Immature natural killer cell (primary cell): Measurements from ENCODE around the gene PRSS2. TPM values are rescaled to one million over a fixed set of nuclear protein-coding genes. Genes with fewer than 3 reads are reported as not detected.
"Not testable (repeated sequence)": the region's sequence is repeated elsewhere in the genome, so short reads cannot be mapped to it uniquely, and the experiment has no call there.

Source experiments
- DNase-seq, 3 donors: peaks; one replicate each; pipeline ENCODE4 v3.0.0; 2022; ENCODE audit warnings: mixed read lengths in 1 of 3
- H3K27ac Mint-ChIP-seq, 6 donors: one replicate each; pipeline ENCODE4 v1.8.0; 2020; ENCODE audit warnings: mixed read lengths in 6 of 6, mild to moderate bottlenecking in 5 of 6, inconsistent platforms in 4 of 6, moderate library complexity in 3 of 6
- H3K27me3 Mint-ChIP-seq, 3 donors: one replicate each; pipeline ENCODE4 v1.8.0; 2020 to 2021; ENCODE audit warnings: low read depth in 3 of 3, mild to moderate bottlenecking in 3 of 3, mixed read lengths in 3 of 3, moderate library complexity in 3 of 3, inconsistent platforms in 1 of 3
- H3K36me3 Mint-ChIP-seq, 3 donors: one replicate each; pipeline ENCODE4 v1.8.0; 2020; ENCODE audit warnings: mixed read lengths in 3 of 3, inconsistent platforms in 2 of 3, mild to moderate bottlenecking in 2 of 3
- H3K4me1 Mint-ChIP-seq, 2 donors: one replicate each; pipeline ENCODE4 v1.8.0; 2020; ENCODE audit warnings: inconsistent platforms in 2 of 2, mild to moderate bottlenecking in 2 of 2, mixed read lengths in 2 of 2, moderate library complexity in 1 of 2
- H3K4me3 Mint-ChIP-seq, 5 donors: one replicate each; pipeline ENCODE4 v1.8.0; 2020; ENCODE audit warnings: mild to moderate bottlenecking in 5 of 5, mixed read lengths in 5 of 5, inconsistent platforms in 3 of 5, moderate library complexity in 3 of 5
- H3K9me3 Mint-ChIP-seq, 6 donors: one replicate each; pipeline ENCODE4 v1.8.0; 2020; ENCODE audit warnings: mild to moderate bottlenecking in 6 of 6, mixed read lengths in 6 of 6, inconsistent platforms in 4 of 6, moderate library complexity in 3 of 6
- polyA plus RNA-seq, 3 donors: library from polyadenylated mRNA; unstranded; fragments of 300-500 nt; fragmentation: Illumina TruSeq; gene quantifications; one replicate each; pipeline ENCODE4 v1.2.3, GENCODE V29; 2021

PRSS2 gene
- polyA plus RNA-seq, 3 donors from 2014 or later: not detected

DNA sequence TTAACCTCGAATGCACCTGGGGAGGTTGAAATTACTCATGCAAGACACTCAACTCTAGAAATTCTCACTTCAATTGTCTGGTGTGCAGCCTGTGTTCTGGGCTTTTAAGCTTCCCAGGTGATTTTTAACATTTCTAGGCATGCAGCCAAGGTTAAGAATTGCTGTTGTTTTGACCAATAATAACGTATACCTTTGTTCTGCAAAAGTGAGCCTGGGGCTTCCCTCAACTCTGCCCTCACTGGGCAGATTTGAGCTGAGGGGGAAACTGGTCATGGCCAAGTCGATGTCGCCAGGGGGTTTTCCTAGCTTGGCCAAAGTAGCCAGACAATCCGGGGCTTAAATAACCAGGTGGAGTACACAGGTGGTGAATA, 568 bp downstream of the PRSS2 start:
- DNase-seq: no peak
- H3K4me1 Mint-ChIP-seq: peaks cover 14 to 48% of the 10 kb centered on the region in 2 donors
- peaks cover 0 to 16% (median 15%) of the 10 kb centered on the region in 3 donors for H3K36me3 Mint-ChIP-seq
- no peak overlapping the region for H3K27ac Mint-ChIP-seq
- no peaks in the 10 kb centered on the region for H3K9me3 Mint-ChIP-seq
- no peak overlapping the region for H3K4me3 Mint-ChIP-seq
- H3K27me3 Mint-ChIP-seq: peaks cover 0 to 6% (median 2%) of the 10 kb centered on the region in 3 donors

DNA sequence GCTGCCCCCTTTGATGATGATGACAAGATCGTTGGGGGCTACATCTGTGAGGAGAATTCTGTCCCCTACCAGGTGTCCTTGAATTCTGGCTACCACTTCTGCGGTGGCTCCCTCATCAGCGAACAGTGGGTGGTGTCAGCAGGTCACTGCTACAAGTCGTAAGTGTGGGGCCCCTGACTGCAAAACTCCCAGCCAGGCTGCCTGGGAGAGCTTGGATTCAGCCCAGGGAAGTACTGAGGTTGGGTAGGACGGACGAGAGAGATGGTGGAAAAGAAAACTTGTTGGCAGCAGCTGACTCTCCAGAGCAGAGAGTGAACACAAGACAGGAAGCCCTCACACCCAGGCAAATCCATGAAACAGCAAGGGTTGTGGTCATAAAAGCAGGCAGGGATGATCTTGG, 1.3 kb downstream of the PRSS2 start:
- no peak overlapping the region for H3K4me3 Mint-ChIP-seq

DNA sequence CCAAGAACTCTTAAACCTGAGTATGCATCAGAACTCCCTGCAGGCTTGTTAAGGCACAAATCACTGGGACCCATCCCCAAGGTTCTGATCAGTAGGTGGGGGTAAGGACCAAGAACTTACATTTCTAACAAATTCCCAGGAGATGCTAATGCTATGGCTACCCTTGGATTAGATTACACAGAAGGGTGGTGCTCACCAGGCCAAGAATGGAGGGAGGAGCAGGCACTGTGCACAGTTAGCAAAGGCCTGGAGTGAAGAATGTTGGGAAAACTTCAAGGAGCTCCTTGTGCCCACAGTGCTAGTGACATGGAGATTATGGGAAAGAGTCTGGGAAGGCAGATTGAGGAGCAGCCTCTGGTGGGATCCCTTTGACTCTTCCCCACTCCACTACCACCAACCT, 1.9 kb downstream of the PRSS2 start:
- Mint-ChIP-seq H3K27me3 (peaks cover 0 to 6% (median 2%) of the 10 kb centered on the region in 3 donors), H3K27ac (no peak overlapping the region), H3K9me3 (no peaks in the 10 kb centered on the region), H3K36me3 (peaks cover 0 to 19% (median 13%) of the 10 kb centered on the region in 3 donors), H3K4me1 (peaks cover 20 to 59% of the 10 kb centered on the region in 2 donors), H3K4me3 (no peak overlapping the region)
- no peak for DNase-seq

More for the DNA sequence above, 1.3 kb downstream of the PRSS2 start:
- no peak for DNase-seq
- Mint-ChIP-seq H3K36me3 (peaks cover 0 to 17% (median 13%) of the 10 kb centered on the region in 3 donors), H3K9me3 (no peaks in the 10 kb centered on the region), H3K27ac (peak overlapping the region in 1 of 6 donors; percentile 53), H3K4me1 (peaks cover 17 to 53% of the 10 kb centered on the region in 2 donors), H3K27me3 (peaks cover 0 to 6% (median 2%) of the 10 kb centered on the region in 3 donors)

DNA sequence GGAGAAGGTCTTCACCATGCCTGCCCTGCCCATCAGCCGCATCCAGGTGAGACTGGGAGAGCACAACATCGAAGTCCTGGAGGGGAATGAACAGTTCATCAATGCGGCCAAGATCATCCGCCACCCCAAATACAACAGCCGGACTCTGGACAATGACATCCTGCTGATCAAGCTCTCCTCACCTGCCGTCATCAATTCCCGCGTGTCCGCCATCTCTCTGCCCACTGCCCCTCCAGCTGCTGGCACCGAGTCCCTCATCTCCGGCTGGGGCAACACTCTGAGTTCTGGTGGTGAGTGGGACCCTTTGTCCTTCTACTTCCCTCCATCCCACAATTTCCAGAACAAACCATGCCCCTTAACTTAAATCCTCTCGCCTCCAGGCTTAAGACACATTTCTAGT, 2.5 kb downstream of the PRSS2 start:
- peak overlapping the region in 3 of 6 donors; percentile 23 to 80 (median 36) for H3K27ac Mint-ChIP-seq
- no peak overlapping the region for H3K4me3 Mint-ChIP-seq
- peaks cover 0 to 6% (median 2%) of the 10 kb centered on the region in 3 donors for H3K27me3 Mint-ChIP-seq
- no peaks in the 10 kb centered on the region for H3K9me3 Mint-ChIP-seq
- H3K36me3 Mint-ChIP-seq: peaks cover 0 to 21% (median 15%) of the 10 kb centered on the region in 3 donors
- no peak for DNase-seq
- H3K4me1 Mint-ChIP-seq: peaks cover 26 to 65% of the 10 kb centered on the region in 2 donors

DNA sequence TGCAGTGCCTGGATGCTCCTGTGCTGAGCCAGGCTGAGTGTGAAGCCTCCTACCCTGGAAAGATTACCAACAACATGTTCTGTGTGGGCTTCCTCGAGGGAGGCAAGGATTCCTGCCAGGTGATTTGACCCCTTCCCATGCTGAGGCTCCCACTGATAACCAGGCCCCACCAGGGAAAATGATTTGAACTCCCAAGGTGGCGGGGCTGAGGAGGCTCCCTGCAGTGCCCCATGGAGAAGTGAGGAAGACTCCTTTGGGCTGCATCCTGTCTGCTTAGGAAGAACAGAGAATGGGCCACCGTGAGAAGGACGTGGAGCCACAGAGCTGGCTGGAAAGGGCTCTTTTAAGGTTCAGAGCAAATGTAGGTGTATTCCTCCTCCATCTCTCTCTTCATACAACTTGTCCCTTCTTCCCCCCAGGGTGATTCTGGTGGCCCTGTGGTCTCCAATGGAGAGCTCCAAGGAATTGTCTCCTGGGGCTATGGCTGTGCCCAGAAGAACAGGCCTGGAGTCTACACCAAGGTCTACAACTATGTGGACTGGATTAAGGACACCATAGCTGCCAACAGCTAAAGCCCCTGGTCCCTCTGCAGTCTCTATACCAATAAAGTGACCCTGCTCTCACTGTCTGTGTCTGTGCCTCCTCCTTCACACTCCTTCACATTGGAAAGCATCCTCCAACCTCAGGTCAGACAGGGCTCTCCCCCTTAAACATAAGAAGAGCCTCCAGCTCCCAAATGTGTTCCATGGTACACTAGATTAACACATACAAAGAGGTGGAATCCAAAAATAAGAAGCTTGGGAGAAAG, 3.4 kb downstream of the PRSS2 start:
- Mint-ChIP-seq H3K27ac (peak overlapping the region in 5 of 6 donors; percentile 52 to 80 (median 53)), H3K36me3 (peaks cover 0 to 22% (median 19%) of the 10 kb centered on the region in 3 donors), H3K27me3 (peaks cover 0 to 6% (median 2%) of the 10 kb centered on the region in 3 donors), H3K4me1 (peaks cover 27 to 69% of the 10 kb centered on the region in 2 donors), H3K9me3 (no peaks in the 10 kb centered on the region), H3K4me3 (no peak overlapping the region)
- DNase-seq: no peak

DNA sequence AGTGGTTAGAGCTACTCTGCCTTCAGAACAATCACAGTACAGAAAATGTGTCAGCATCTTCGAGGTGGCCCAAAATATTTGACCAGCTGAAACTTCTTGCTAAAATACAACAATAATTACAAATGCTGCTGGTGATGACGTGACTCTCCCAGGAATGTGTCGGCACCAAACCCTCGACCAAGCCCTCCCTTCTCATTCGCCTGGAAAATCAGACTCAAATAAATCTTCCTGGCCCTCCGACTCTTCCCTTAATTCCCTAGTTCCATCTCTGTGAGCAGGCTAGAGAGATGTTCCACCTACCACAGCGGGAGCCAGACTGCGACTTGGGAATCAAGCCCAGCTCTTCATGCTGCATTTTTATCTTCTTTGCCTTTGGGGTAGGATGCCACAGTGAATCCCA, 4.1 kb downstream of the PRSS2 start:
- Mint-ChIP-seq H3K4me1 (peaks cover 28 to 68% of the 10 kb centered on the region in 2 donors), H3K27ac (peak overlapping the region in 3 of 6 donors; percentile 4 to 69 (median 16)), H3K9me3 (no peaks in the 10 kb centered on the region), H3K36me3 (peaks cover 0 to 19% (median 19%) of the 10 kb centered on the region in 3 donors), H3K4me3 (no peak overlapping the region), H3K27me3 (peaks cover 0 to 5% (median 0%) of the 10 kb centered on the region in 3 donors)
- DNase-seq: no peak

DNA sequence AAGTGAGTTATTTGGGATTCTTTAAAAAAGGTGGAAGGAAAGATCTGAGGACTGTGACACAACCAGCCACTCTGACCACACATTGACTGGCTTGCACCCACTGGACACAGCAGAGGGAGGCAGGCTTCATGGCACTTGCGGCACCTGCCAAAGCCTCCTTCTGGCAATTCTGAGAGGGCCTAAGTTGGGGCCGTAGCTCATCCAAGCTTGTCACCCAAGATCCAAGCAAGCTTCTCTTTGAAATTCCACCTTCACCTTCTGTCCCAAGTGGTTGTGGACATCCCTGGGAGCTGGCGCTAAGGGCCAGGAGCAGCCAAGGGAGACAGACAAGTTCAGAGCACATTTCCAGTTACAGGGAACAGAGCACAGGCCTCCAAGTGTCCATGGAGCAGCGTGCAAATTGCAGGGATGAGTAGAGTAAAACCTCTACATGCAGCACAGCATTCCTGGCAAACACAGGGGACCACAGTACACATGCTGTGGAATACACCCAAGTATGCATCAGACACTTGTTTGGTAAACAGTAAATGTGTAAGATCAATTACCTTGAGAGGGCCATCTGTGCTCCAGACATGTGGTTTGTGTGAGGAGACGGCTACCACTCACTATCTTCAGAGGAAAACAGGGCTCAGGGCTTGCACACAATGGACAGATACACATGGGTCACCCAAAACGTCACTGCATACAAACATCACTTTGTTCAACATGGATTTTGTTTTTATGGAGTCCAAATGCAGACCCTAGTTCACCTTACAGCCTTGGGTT, 4.8 kb downstream of the PRSS2 start:
- H3K27me3 Mint-ChIP-seq, H3K9me3 Mint-ChIP-seq, DNase-seq, H3K4me3 Mint-ChIP-seq: not testable (repeated sequence)
- peaks cover 31 to 67% of the 10 kb centered on the region in 2 donors for H3K4me1 Mint-ChIP-seq
- H3K27ac Mint-ChIP-seq: peak overlapping the region in 3 of 6 donors; percentile 8 to 82 (median 9)
- peaks cover 0 to 19% (median 19%) of the 10 kb centered on the region in 3 donors for H3K36me3 Mint-ChIP-seq

DNA sequence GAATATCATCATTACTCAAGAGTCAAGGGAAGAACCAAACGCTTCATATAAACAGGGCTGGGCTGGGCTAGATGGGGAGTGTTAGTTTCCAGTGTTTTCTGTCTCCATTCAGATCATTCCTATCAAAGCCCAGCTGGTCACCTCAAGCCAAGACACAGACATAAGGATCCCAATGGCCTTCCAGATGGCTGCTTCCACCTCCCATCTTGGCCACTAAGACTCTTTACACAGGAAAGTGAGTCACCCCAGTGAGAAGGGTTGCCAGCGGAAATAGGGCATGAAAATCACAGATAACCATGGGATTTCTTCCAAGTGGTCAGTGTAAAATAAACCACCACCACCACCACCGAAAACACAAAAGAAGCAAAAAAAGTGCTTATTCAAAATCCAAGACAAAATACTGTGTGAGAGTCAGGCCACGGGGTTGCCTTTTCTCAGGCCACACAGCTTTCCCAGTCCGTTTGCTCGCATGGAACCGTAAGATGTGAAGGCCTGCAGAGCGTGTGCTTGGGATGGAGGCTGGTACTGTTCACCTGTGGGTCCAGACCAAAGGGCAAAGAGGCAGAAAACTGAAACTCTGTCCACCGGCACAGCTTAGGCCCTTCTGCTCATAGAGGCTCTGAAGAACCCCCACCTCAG, 5.6 kb downstream of the PRSS2 start:
- Mint-ChIP-seq H3K9me3 (no peaks in the 10 kb centered on the region), H3K36me3 (peaks cover 0 to 19% (median 19%) of the 10 kb centered on the region in 3 donors), H3K4me3 (peak overlapping the region in 3 of 5 donors; percentile 0 to 11 (median 1)), H3K4me1 (peaks cover 29 to 64% of the 10 kb centered on the region in 2 donors), H3K27ac (peak overlapping the region in 5 of 6 donors; percentile 8 to 82 (median 25)), H3K27me3 (peaks cover 0 to 5% (median 0%) of the 10 kb centered on the region in 3 donors)
- DNase-seq: peak in 1 of 3 donors; percentile 13

DNA sequence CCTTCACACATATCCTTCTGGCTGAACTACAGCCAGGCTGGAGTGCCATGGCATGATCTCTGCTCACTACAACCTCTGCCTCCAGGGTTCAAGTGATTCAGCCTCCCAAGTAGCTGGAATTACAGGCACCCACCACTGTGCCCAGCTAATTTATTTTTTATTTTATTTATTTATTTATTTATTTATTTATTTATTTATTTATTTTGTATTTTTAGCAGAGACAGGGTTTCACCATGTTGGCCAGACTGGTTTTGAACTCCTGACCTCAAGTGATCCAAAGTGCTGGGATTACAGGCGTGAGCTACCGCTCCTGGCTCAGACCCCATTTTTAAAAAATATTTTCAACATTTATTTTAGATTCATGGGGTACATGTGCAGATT, 6.1 kb downstream of the PRSS2 start:
- Mint-ChIP-seq H3K4me1 (peaks cover 29 to 65% of the 10 kb centered on the region in 2 donors), H3K36me3 (peaks cover 0 to 19% (median 19%) of the 10 kb centered on the region in 3 donors)
- H3K9me3 Mint-ChIP-seq, H3K4me3 Mint-ChIP-seq, H3K27ac Mint-ChIP-seq, H3K27me3 Mint-ChIP-seq, DNase-seq: not testable (repeated sequence)

DNA sequence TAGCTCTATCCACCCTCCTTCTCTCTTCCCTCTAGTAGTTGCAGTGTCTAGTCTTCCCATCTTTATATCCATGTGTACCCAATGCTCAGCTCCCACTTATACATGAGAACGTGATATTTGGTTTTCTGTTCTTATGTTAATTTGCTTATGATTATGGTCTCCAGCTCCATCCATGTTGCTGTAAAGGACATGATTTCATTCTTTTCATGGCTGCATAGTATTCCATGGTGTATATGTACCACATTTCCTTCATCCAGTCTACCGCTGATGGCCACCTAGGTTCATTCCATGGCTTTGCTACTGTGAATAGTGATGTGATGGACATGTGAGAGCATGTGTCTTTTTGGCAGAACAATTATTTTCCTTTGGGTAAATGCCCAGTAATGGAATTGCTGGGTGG, 6.5 kb downstream of the PRSS2 start:
- Mint-ChIP-seq H3K9me3 (no peaks in the 10 kb centered on the region), H3K36me3 (peaks cover 0 to 19% (median 19%) of the 10 kb centered on the region in 3 donors), H3K27ac (no peak overlapping the region), H3K27me3 (peaks cover 0 to 3% (median 0%) of the 10 kb centered on the region in 3 donors), H3K4me3 (peak overlapping the region in 1 of 5 donors; percentile 15), H3K4me1 (peaks cover 29 to 66% of the 10 kb centered on the region in 2 donors)
- DNase-seq: no peak

DNA sequence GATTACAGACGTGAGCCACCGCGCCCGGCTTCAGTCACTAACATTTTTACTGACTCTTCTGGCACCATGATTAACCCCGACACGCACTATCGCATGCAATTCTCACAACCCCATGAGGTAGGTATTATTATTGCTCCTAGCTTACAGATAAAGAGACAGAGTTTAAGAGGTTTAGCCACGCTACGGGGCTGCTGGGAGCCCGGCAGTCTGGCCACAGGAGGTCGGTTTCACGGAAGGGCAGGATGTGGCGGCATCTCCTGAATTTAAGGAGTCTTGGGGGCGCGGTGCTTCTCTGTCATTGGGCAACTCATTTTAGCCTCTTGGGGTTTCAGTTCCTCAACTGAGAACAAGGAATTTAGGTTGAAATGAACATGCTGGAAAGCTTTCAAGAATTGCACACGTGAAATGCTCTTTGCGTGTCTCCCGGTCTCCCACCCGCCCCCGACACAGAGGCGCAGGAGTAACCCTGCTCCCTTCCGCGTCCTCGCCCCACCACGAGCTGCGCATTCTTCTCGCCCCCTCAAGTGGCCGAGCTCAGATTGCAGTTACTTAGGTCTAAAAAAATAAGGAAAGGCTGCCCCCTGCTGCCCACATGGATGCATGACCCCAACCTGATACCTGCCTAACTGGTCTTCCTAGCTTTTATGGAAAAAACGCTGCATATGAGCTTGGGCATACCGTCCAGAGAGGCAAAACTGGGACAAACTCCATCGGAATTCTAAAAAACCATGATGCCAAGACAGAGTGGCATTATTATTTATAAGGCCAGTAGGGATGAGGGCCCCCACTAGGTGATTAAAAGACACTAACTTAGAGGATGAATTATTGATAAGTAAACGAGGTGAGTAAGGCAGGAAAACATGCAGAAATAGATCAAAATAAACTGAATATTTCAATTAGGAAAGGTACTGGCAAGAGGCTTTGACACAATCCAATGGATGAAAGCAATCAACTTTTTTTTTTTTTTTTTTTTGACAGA, 12.4 kb downstream of the PRSS2 start:
- Mint-ChIP-seq H3K27me3 (peaks cover 11 to 44% (median 32%) of the 10 kb centered on the region in 3 donors), H3K9me3 (no peaks in the 10 kb centered on the region), H3K4me3 (peak overlapping the region; percentile 85 to 97 (median 90)), H3K27ac (peak overlapping the region; percentile 96 to 100 (median 100)), H3K36me3 (peaks cover 0 to 9% (median 8%) of the 10 kb centered on the region in 3 donors), H3K4me1 (peaks cover 58 to 83% of the 10 kb centered on the region in 2 donors)
- peak; percentile 87 to 90 (median 90) for DNase-seq

DNA sequence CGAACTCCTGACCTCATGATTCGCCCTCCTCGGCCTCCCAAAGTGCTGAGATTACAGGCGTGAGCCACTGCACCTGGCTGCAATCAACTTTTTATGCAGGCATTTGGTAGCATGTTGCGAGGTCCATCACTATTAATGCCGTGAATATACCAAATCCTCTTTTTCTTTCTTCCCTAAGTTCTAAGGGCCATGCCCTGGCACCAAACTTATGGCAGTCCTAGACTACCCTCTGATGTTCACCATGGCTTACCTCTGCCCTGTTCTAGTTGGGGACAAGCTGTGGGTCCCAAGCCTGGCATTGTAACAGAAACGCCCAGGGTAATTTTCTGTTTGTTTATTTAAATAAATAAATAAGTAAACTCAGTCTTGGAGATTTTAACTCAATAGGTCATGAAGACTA, 13.3 kb downstream of the PRSS2 start:
- Mint-ChIP-seq H3K36me3 (peaks cover 1 to 13% (median 12%) of the 10 kb centered on the region in 3 donors), H3K27me3 (peaks cover 11 to 48% (median 36%) of the 10 kb centered on the region in 3 donors), H3K4me3 (peak overlapping the region in 2 of 5 donors; percentile 36 to 66), H3K27ac (peak overlapping the region; percentile 96 to 100 (median 100)), H3K4me1 (peaks cover 65 to 87% of the 10 kb centered on the region in 2 donors), H3K9me3 (no peaks in the 10 kb centered on the region)
- DNase-seq: no peak
